ENCODE measurements around the gene PIH1D2. TPM values are rescaled to one million over a fixed set of nuclear protein-coding genes. Genes with fewer than 3 reads are reported as not detected.
"Not testable (repeated sequence)": the region's sequence is repeated elsewhere in the genome, so short reads cannot be mapped to it uniquely, and the experiment has no call there.

The PIH1D2 gene
- total RNA-seq, 1 experiment from 2014 or later = 0.85 TPM

- TF ChIP-seq, protein P1, sequence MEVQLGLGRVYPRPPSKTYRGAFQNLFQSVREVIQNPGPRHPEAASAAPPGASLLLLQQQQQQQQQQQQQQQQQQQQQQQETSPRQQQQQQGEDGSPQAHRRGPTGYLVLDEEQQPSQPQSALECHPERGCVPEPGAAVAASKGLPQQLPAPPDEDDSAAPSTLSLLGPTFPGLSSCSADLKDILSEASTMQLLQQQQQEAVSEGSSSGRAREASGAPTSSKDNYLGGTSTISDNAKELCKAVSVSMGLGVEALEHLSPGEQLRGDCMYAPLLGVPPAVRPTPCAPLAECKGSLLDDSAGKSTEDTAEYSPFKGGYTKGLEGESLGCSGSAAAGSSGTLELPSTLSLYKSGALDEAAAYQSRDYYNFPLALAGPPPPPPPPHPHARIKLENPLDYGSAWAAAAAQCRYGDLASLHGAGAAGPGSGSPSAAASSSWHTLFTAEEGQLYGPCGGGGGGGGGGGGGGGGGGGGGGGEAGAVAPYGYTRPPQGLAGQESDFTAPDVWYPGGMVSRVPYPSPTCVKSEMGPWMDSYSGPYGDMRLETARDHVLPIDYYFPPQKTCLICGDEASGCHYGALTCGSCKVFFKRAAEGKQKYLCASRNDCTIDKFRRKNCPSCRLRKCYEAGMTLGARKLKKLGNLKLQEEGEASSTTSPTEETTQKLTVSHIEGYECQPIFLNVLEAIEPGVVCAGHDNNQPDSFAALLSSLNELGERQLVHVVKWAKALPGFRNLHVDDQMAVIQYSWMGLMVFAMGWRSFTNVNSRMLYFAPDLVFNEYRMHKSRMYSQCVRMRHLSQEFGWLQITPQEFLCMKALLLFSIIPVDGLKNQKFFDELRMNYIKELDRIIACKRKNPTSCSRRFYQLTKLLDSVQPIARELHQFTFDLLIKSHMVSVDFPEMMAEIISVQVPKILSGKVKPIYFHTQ (CRISPR knock-in tag; IDR thresholded peaks at IDR 0.05) = no peak
- TF ChIP-seq ZNF138 (CRISPR knock-in tag; conservative IDR thresholded peaks at IDR 0.05) = no peak
Measured at GRCh38 chr11:112097734-112098528, 24.1 kb upstream of the PIH1D2 start (continued).

DNA sequence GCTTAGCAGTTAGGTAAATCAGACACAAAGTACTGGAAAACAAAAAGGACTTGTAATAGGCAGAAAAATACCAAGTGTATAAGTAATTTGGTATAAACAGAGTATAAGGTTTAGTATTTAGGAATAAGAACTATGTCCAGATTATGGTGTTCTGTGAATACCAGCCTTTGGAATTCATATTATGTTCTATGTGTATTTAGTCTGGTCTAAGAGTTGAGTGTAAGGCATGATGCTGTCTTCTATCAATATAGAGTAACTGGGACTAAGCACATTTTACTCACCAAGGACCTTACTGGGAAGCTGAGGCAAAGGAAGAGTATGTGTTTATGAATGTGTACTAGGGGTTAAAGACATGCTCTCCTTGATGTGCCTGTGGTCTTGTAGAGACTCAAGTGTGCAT is 22.4 kb upstream of the PIH1D2 start:
- Mint-ChIP-seq H3K27ac (no peak overlapping the region), H3K4me1 (no peaks in the 10 kb centered on the region), H3K27me3 (ENCODE audit: low read depth) (no peaks in the 10 kb centered on the region), H3K36me3 (peaks cover 34% of the 10 kb centered on the region), H3K9me3 (no peaks in the 10 kb centered on the region), H3K4me3 (no peak overlapping the region)
- ATAC-seq (no peak), DNase-seq (ENCODE audit: low spot score) (no peak)
- CTCF ChIA-PET = interaction anchor here (1.1 kb wide), 1 partner anchor 18 kb away, joined by 4 read pairs; no protein-coding TSS in a partner anchor
- TF ChIP-seq ZNF263 (CRISPR knock-in tag; IDR thresholded peaks at IDR 0.05; ENCODE audit: low read depth) = no peak
- TF ChIP-seq, protein P2, sequence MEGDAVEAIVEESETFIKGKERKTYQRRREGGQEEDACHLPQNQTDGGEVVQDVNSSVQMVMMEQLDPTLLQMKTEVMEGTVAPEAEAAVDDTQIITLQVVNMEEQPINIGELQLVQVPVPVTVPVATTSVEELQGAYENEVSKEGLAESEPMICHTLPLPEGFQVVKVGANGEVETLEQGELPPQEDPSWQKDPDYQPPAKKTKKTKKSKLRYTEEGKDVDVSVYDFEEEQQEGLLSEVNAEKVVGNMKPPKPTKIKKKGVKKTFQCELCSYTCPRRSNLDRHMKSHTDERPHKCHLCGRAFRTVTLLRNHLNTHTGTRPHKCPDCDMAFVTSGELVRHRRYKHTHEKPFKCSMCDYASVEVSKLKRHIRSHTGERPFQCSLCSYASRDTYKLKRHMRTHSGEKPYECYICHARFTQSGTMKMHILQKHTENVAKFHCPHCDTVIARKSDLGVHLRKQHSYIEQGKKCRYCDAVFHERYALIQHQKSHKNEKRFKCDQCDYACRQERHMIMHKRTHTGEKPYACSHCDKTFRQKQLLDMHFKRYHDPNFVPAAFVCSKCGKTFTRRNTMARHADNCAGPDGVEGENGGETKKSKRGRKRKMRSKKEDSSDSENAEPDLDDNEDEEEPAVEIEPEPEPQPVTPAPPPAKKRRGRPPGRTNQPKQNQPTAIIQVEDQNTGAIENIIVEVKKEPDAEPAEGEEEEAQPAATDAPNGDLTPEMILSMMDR (IDR thresholded peaks at IDR 0.05) = no peak
- TF ChIP-seq, protein P3, sequence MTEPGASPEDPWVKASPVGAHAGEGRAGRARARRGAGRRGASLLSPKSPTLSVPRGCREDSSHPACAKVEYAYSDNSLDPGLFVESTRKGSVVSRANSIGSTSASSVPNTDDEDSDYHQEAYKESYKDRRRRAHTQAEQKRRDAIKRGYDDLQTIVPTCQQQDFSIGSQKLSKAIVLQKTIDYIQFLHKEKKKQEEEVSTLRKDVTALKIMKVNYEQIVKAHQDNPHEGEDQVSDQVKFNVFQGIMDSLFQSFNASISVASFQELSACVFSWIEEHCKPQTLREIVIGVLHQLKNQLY (CRISPR knock-in tag; IDR thresholded peaks at IDR 0.05) = no peak
- TF ChIP-seq ZMAT4 (CRISPR knock-in tag; IDR thresholded peaks at IDR 0.05) = no peak
- no peak for TF ChIP-seq ZNF396 (CRISPR knock-in tag; IDR thresholded peaks at IDR 0.05; ENCODE audit: borderline replicate concordance)
- TF ChIP-seq ETV6 (CRISPR knock-in tag; IDR thresholded peaks at IDR 0.05) = no peak
- TF ChIP-seq CDX4 (CRISPR knock-in tag; IDR thresholded peaks at IDR 0.05; ENCODE audit: borderline replicate concordance) = no peak
- TF ChIP-seq GRHL2 (CRISPR knock-in tag; IDR thresholded peaks at IDR 0.05; ENCODE audit: insufficient replicate concordance, severe bottlenecking) = no peak
- POLR2A ChIA-PET = no interaction called here

DNA sequence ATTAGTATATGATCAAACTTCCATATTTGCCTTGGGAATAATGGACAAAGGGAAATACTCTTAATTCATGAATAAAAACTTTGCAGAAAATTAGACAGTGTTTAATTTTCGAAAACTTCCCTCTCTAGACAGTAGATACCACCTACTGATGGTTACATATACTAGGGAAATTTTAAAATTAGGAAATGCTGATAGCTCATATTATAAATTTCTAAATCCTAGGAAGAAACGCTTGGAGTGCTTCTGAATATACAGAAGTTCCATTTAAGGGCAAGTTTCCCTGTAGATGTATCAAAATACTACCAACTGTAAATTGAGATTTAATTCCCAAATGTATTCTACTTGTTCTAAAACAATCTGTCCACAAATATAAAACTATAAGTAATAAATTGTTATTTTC is 21.5 kb upstream of the PIH1D2 start:
- CTCF ChIA-PET = not testable (repeated sequence)

GRCh38 chr11:112087212-112087611 is 13.4 kb upstream of the PIH1D2 start:
- Mint-ChIP-seq H3K36me3 (peaks cover 93% of the 10 kb centered on the region), H3K4me3 (peak overlapping the region; percentile 98), H3K27ac (peak overlapping the region; percentile 98), H3K9me3 (no peaks in the 10 kb centered on the region), H3K27me3 (ENCODE audit: low read depth) (peaks cover 4% of the 10 kb centered on the region), H3K4me1 (peaks cover 22% of the 10 kb centered on the region)
- POLR2A ChIA-PET = interaction anchor here (0.5 kb wide), 1 partner anchor 23 kb away, joined by 3 read pairs; no protein-coding TSS in a partner anchor
- no peak for DNase-seq (ENCODE audit: low spot score)
- no peak for ATAC-seq
- CTCF ChIA-PET = interaction anchor here (0.7 to 1.3 kb wide), 6 partner anchors 10 to 258 kb away, joined by 3 to 4 read pairs (median 3); partner anchors contain the start of gene BCO2
- TF ChIP-seq, protein P4, sequence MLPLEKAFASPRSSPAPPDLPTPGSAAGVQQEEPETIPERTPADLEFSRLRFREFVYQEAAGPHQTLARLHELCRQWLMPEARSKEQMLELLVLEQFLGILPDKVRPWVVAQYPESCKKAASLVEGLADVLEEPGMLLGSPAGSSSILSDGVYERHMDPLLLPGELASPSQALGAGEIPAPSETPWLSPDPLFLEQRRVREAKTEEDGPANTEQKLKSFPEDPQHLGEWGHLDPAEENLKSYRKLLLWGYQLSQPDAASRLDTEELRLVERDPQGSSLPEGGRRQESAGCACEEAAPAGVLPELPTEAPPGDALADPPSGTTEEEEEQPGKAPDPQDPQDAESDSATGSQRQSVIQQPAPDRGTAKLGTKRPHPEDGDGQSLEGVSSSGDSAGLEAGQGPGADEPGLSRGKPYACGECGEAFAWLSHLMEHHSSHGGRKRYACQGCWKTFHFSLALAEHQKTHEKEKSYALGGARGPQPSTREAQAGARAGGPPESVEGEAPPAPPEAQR (CRISPR knock-in tag; IDR thresholded peaks at IDR 0.05) = no peak
- TF ChIP-seq ZNF219 (CRISPR knock-in tag; IDR thresholded peaks at IDR 0.05; ENCODE audit: borderline replicate concordance) = no peak
- no peak for TF ChIP-seq ATF6 (CRISPR knock-in tag; IDR thresholded peaks at IDR 0.05)
- no peak for TF ChIP-seq ZNF512 (CRISPR knock-in tag; IDR thresholded peaks at IDR 0.05; ENCODE audit: borderline replicate concordance)
- TF ChIP-seq TP53 (CRISPR knock-in tag; IDR thresholded peaks at IDR 0.05) = no peak
- TF ChIP-seq ZNF263 (CRISPR knock-in tag; IDR thresholded peaks at IDR 0.05; ENCODE audit: low read depth) = no peak

More for the DNA sequence above, 21.5 kb upstream of the PIH1D2 start:
- H3K36me3 Mint-ChIP-seq = peaks cover 43% of the 10 kb centered on the region
- DNase-seq (ENCODE audit: low spot score); H3K27me3 Mint-ChIP-seq (ENCODE audit: low read depth); H3K9me3 Mint-ChIP-seq; H3K27ac Mint-ChIP-seq; H3K4me3 Mint-ChIP-seq; H3K4me1 Mint-ChIP-seq; POLR2A ChIA-PET; ATAC-seq: not testable (repeated sequence)
